Right atrium auricular region (tissue), 2 donors: Measurements from ENCODE around the gene KLRB1. TPM values are rescaled to one million over a fixed set of nuclear protein-coding genes. Genes with fewer than 3 reads are reported as not detected.
"Not testable (repeated sequence)": the region's sequence is repeated elsewhere in the genome, so short reads cannot be mapped to it uniquely, and the experiment has no call there.

Experiments used
- DNase-seq: peaks from one replicate; pipeline ENCODE4 v3.0.0-alpha.2; 2019; ENCODE audit warnings: low spot score
- H3K27ac ChIP-seq, 2 donors: fragments of 200-600 bp; sonication (generic); 1 replicate in 1 of 2; 2 replicates in 1 of 2; pipeline ENCODE4 v1.5.1; 2016 to 2019
- H3K27me3 ChIP-seq, 2 donors: fragments of 200-600 bp; sonication (generic); one replicate each; pipeline versions ENCODE4 v1.5.1 to v1.6.0; 2017 to 2019
- H3K36me3 ChIP-seq: fragments of 200-600 bp; sonication (generic); one replicate; pipeline ENCODE4 v1.5.1; 2016
- H3K4me1 ChIP-seq, 2 donors: fragments of 200-600 bp; sonication (generic); one replicate each; pipeline versions ENCODE4 v1.5.1 to v1.6.0; 2017 to 2019
- H3K4me3 ChIP-seq, 2 donors: fragments of 200-600 bp; sonication (generic); 1 replicate in 1 of 2; 2 replicates in 1 of 2; pipeline ENCODE4 v1.5.1; 2017 to 2019; ENCODE audit warnings: mild to moderate bottlenecking in 1 of 2, moderate library complexity in 1 of 2
- H3K9me3 ChIP-seq, 2 donors: fragments of 200-600 bp; sonication (generic); one replicate each; pipeline ENCODE4 v1.5.1; 2019
- CTCF ChIP-seq, 2 donors: fragments of 200-600 bp; sonication (generic); IDR thresholded peaks; one replicate each; pipeline ENCODE4 v1.5.1; 2019; ENCODE audit warnings: antibody characterized with exemption in 2 of 2
- total RNA-seq, 2 donors: library from RNA; depleted of rRNA; stranded (reverse); fragments of >200 nt; gene quantifications; one replicate each; pipeline ENCODE4 v1.1.0, GENCODE V29; 2016

The KLRB1 gene
- total RNA-seq, 2 donors from 2014 or later, result 0.75 TPM; not detected in 1

GRCh38 chr12:9632766-9633165 is 25.1 kb upstream of the KLRB1 start:
- DNase-seq, result no peak
- no peaks in the 10 kb centered on the region for H3K9me3 ChIP-seq
- no peak overlapping the region for H3K4me3 ChIP-seq
- no peaks in the 10 kb centered on the region for H3K36me3 ChIP-seq
- no peak overlapping the region for H3K27ac ChIP-seq
- no peak for TF ChIP-seq CTCF (IDR thresholded peaks at IDR 0.05)
- no peaks in the 10 kb centered on the region for H3K4me1 ChIP-seq
- no peaks in the 10 kb centered on the region for H3K27me3 ChIP-seq

- Histone ChIP-seq H3K4me1 (no peaks in the 10 kb centered on the region), H3K27ac (no peak overlapping the region), H3K9me3 (peaks cover 0 to 13% of the 10 kb centered on the region in 2 donors), H3K36me3 (no peaks in the 10 kb centered on the region), H3K27me3 (no peaks in the 10 kb centered on the region), H3K4me3 (no peak overlapping the region)
- no peak for TF ChIP-seq CTCF (IDR thresholded peaks at IDR 0.05)
- no peak for DNase-seq
Observed at GRCh38 chr12:9626821-9627220, 19.1 kb upstream of the KLRB1 start.

GRCh38 chr12:9626291-9626690 is 18.6 kb upstream of the KLRB1 start:
- no peak overlapping the region for H3K27ac ChIP-seq
- no peak for TF ChIP-seq CTCF (IDR thresholded peaks at IDR 0.05)
- H3K4me3 ChIP-seq, result no peak overlapping the region
- no peaks in the 10 kb centered on the region for H3K27me3 ChIP-seq
- DNase-seq, result no peak
- H3K9me3 ChIP-seq, result peaks cover 0 to 13% of the 10 kb centered on the region in 2 donors
- no peaks in the 10 kb centered on the region for H3K36me3 ChIP-seq
- no peaks in the 10 kb centered on the region for H3K4me1 ChIP-seq

- peaks cover 0 to 13% of the 10 kb centered on the region in 2 donors for H3K9me3 ChIP-seq
- DNase-seq, result no peak
Observed at GRCh38 chr12:9625019-9625418, 17.3 kb upstream of the KLRB1 start.

GRCh38 chr12:9619411-9620179 is 11.9 kb upstream of the KLRB1 start:
- TF ChIP-seq CTCF (IDR thresholded peaks at IDR 0.05), result no peak
- no peaks in the 10 kb centered on the region for H3K36me3 ChIP-seq
- DNase-seq, result no peak
- H3K27me3 ChIP-seq, result no peaks in the 10 kb centered on the region
- peaks cover 0 to 11% of the 10 kb centered on the region in 2 donors for H3K9me3 ChIP-seq
- no peak overlapping the region for H3K4me3 ChIP-seq
- H3K4me1 ChIP-seq, result no peaks in the 10 kb centered on the region
- no peak overlapping the region for H3K27ac ChIP-seq

More at GRCh38 chr12:9625019-9625418, 17.3 kb upstream of the KLRB1 start:
- H3K4me3 ChIP-seq, result no peak overlapping the region
- TF ChIP-seq CTCF (IDR thresholded peaks at IDR 0.05), result no peak
- H3K4me1 ChIP-seq, result no peaks in the 10 kb centered on the region
- no peaks in the 10 kb centered on the region for H3K36me3 ChIP-seq
- no peaks in the 10 kb centered on the region for H3K27me3 ChIP-seq
- no peak overlapping the region for H3K27ac ChIP-seq

GRCh38 chr12:9618906-9619305 is 11.2 kb upstream of the KLRB1 start:
- H3K9me3 ChIP-seq, H3K4me1 ChIP-seq, H3K4me3 ChIP-seq, H3K27ac ChIP-seq, DNase-seq, H3K36me3 ChIP-seq, H3K27me3 ChIP-seq: not testable (repeated sequence)
